IMR-90 (cell line): ENCODE measurements around the gene ZNF346. TPM values are rescaled to one million over a fixed set of nuclear protein-coding genes. Genes with fewer than 3 reads are reported as not detected.

Source experiments
- ATAC-seq: fragments of 200-7000 bp; cut with Tn5 transposase; 2 replicates; pipeline ENCODE4 v1.9.1; 2020; ENCODE audit warnings: low read depth, mild to moderate bottlenecking, moderate library complexity
- BruUV-seq: library from RNA; stranded (reverse); fragments of 400-500 nt; replicated peaks from 2 replicates; lab custom pipeline; 2021; lab: Mats Ljungman, UMichigan
- CTCF ChIA-PET: fragments of 300-600 bp; formaldehyde crosslinking; extraction: SDS; loops from one replicate; lab custom pipeline; 2021; ENCODE audit warnings: antibody characterized with exemption; lab: Yijun Ruan, JAX
- POLR2A ChIA-PET: fragments of 300-600 bp; sonication (Branson Sonifier 250); formaldehyde crosslinking; loops from one replicate; lab custom pipeline; 2022; ENCODE audit warnings: antibody characterized with exemption; ENCODE audit not compliant: unreplicated experiment; lab: Charles Lee
- DNase-seq: peaks from one replicate; pipeline ENCODE4 v3.0.0; 2013
- H2AFZ ChIP-seq: replicated peaks from 2 replicates; pipeline ENCODE3; 2013; ENCODE audit warnings: low read length, mild to moderate bottlenecking; ENCODE audit not compliant: poor library complexity
- H2AK5ac ChIP-seq: 2 replicates; pipeline ENCODE4 v1.6.1; 2013; ENCODE audit warnings: low read depth, low read length, inconsistent platforms
- H2AK9ac ChIP-seq: replicated peaks from 2 replicates; pipeline ENCODE3; 2013; ENCODE audit warnings: mild to moderate bottlenecking, low read depth, low read length, moderate library complexity; ENCODE audit not compliant: poor library complexity
- H2BK120ac ChIP-seq: 2 replicates; pipeline ENCODE4 v1.6.1; 2013; ENCODE audit warnings: low read depth, low read length, inconsistent platforms
- H2BK15ac ChIP-seq: 3 replicates; pipeline ENCODE4 v1.6.1; 2013; ENCODE audit warnings: low read depth, low read length, inconsistent platforms
- H2BK20ac ChIP-seq: 2 replicates; pipeline ENCODE4 v1.6.1; 2013; ENCODE audit warnings: low read depth, mild to moderate bottlenecking, inconsistent platforms, low read length, moderate library complexity
- H2BK5ac ChIP-seq: 2 replicates; pipeline ENCODE4 v1.6.1; 2013; ENCODE audit warnings: mild to moderate bottlenecking, low read depth, low read length, inconsistent platforms; ENCODE audit not compliant: poor library complexity, severe bottlenecking
- H3K14ac ChIP-seq: replicated peaks from 2 replicates; pipeline ENCODE4 v1.6.1; 2013; ENCODE audit warnings: low read depth, low read length, inconsistent platforms
- H3K18ac ChIP-seq: 2 replicates; pipeline ENCODE4 v1.6.1; 2013; ENCODE audit warnings: low read depth, low read length, control low read depth
- H3K23ac ChIP-seq: 2 replicates; pipeline ENCODE4 v1.6.1; 2013; ENCODE audit warnings: low read depth, low read length, inconsistent platforms
- H3K27ac ChIP-seq: 2 replicates; pipeline ENCODE4 v1.5.1; 2013; ENCODE audit warnings: mild to moderate bottlenecking, control low read depth, low read length; ENCODE audit not compliant: insufficient read depth
- H3K27me3 ChIP-seq: 2 replicates; pipeline ENCODE4 v1.6.1; 2013; ENCODE audit warnings: low read length; ENCODE audit not compliant: control insufficient read depth, insufficient read depth
- H3K36me3 ChIP-seq: 2 replicates; pipeline ENCODE4 v1.6.1; 2013; ENCODE audit warnings: low read length, mixed read lengths; ENCODE audit not compliant: control insufficient read depth, insufficient read depth
- H3K4ac ChIP-seq: 2 replicates; pipeline ENCODE4 v1.6.1; 2013; ENCODE audit warnings: low read depth, low read length, inconsistent platforms
- H3K4me1 ChIP-seq: 2 replicates; pipeline ENCODE4 v1.6.1; 2013; ENCODE audit warnings: low read length, mixed read lengths; ENCODE audit not compliant: control insufficient read depth, insufficient read depth
- H3K4me2 ChIP-seq: 2 replicates; pipeline ENCODE4 v1.6.1; 2013; ENCODE audit warnings: low read depth, mild to moderate bottlenecking, control low read depth, low read length, moderate library complexity
- H3K4me3 ChIP-seq: 2 replicates; pipeline ENCODE4 v1.5.1; 2013; ENCODE audit warnings: low read depth, mild to moderate bottlenecking, control low read depth, low read length, moderate library complexity; ENCODE audit not compliant: insufficient read depth
- H3K56ac ChIP-seq: 2 replicates; pipeline ENCODE4 v1.6.1; 2013; ENCODE audit warnings: low read length, inconsistent platforms; ENCODE audit not compliant: insufficient read depth; ENCODE audit errors: extremely low read depth
- H3K79me1 ChIP-seq, 2 experiments: 2 replicates each; pipeline ENCODE4 v1.6.1; 2013; ENCODE audit warnings: low read length in 2 of 2, inconsistent platforms in 1 of 2, low read depth in 1 of 2
- H3K9ac ChIP-seq: 2 replicates; pipeline ENCODE4 v1.6.1; 2013; ENCODE audit warnings: low read depth, low read length, control low read depth
- H3K9me1 ChIP-seq: 2 replicates; pipeline ENCODE4 v1.6.1; 2013; ENCODE audit warnings: low read length, inconsistent platforms; ENCODE audit not compliant: insufficient read depth
- H3K9me3 ChIP-seq: 2 replicates; pipeline ENCODE4 v1.6.1; 2013; ENCODE audit warnings: low read length; ENCODE audit not compliant: control insufficient read depth, insufficient read depth
- H4K20me1 ChIP-seq: 2 replicates; pipeline ENCODE4 v1.6.1; 2013; ENCODE audit warnings: low read length, inconsistent platforms; ENCODE audit not compliant: insufficient read depth
- H4K5ac ChIP-seq: 2 replicates; pipeline ENCODE4 v1.6.1; 2013; ENCODE audit warnings: mild to moderate bottlenecking, low read depth, low read length, control low read depth
- H4K8ac ChIP-seq, 2 experiments: 2 replicates each; pipeline ENCODE4 v1.6.1; 2013; ENCODE audit warnings: low read depth in 2 of 2, low read length in 2 of 2, control low read depth in 1 of 2, inconsistent platforms in 1 of 2
- H4K91ac ChIP-seq: 2 replicates; pipeline ENCODE4 v1.6.1; 2013; ENCODE audit warnings: low read depth, low read length, inconsistent platforms; ENCODE audit not compliant: insufficient read depth
- BHLHE40 ChIP-seq: fragments of 150-350 bp; IDR thresholded peaks from 2 replicates; pipeline ENCODE4 v1.6.1; 2016; ENCODE audit warnings: mild to moderate bottlenecking, low read depth, low read length
- CEBPB ChIP-seq: IDR thresholded peaks from 2 replicates; pipeline ENCODE4 v1.6.1; 2012; ENCODE audit warnings: low read depth, low read length, improper control_type of control experiment
- CHD1 ChIP-seq: IDR thresholded peaks from 2 replicates; pipeline ENCODE4 v1.6.1; 2012; ENCODE audit warnings: low read depth, low read length, improper control_type of control experiment
- FOS ChIP-seq: fragments of 150-350 bp; IDR thresholded peaks from 2 replicates; pipeline ENCODE4 v1.6.1; 2016; ENCODE audit warnings: low read depth, low read length
- MAFK ChIP-seq: IDR thresholded peaks from 2 replicates; pipeline ENCODE4 v1.6.1; 2012; ENCODE audit warnings: low read depth, low read length, improper control_type of control experiment
- MXI1 ChIP-seq: IDR thresholded peaks from 2 replicates; pipeline ENCODE4 v1.6.1; 2012; ENCODE audit warnings: low read depth, mild to moderate bottlenecking, low read length, moderate library complexity, borderline replicate concordance
- POLR2A ChIP-seq: IDR thresholded peaks from 2 replicates; pipeline ENCODE4 v1.6.1; 2012; ENCODE audit warnings: mild to moderate bottlenecking, low read depth, low read length
- RAD21 ChIP-seq: IDR thresholded peaks from 2 replicates; pipeline ENCODE4 v1.6.1; 2012; ENCODE audit warnings: low read length, improper control_type of control experiment
- RCOR1 ChIP-seq: IDR thresholded peaks from 2 replicates; pipeline ENCODE4 v1.6.1; 2012; ENCODE audit warnings: mild to moderate bottlenecking, low read length, improper control_type of control experiment; ENCODE audit not compliant: insufficient replicate concordance
- RFX5 ChIP-seq: IDR thresholded peaks from 2 replicates; pipeline ENCODE4 v1.8.0; 2012; ENCODE audit warnings: low read depth, mild to moderate bottlenecking, low read length, moderate library complexity
- WGBS, 2 experiments: methylation state at CpG; one replicate each; pipeline versions ENCODE4 v1.1.5 to v1.1.7; 2013; ENCODE audit warnings: missing lambda C conversion rate in 2 of 2; ENCODE audit not compliant: insufficient read length in 1 of 2; ENCODE audit errors: extremely low coverage in 2 of 2; 5-methylcytosine and 5-hydroxymethylcytosine counted together
- dilution Hi-C: fragments of 300-500 bp; cut with HindIII; formaldehyde crosslinking; loops from one replicate; pipeline ENCODE4 v1.14.3; 2018; ENCODE audit warnings: low sequenced_read_pairs; ENCODE audit not compliant: unreplicated experiment
- in situ Hi-C: fragments of 300-500 bp; cut with MboI; formaldehyde crosslinking; loops from 3 replicates; pipeline ENCODE4 v1.14.3; 2019; ENCODE audit warnings: low sequenced_read_pairs, inconsistent platforms, mixed read lengths
- intact Hi-C: fragments of 100-400 bp; cut with micrococcal nuclease; formaldehyde crosslinking; loops from 2 replicates; pipeline ENCODE4 v1.10.0; 2022
- polyA plus RNA-seq, 3 experiments: library from polyadenylated mRNA; depleted of rRNA; stranded (reverse); fragments of >200 nt; gene quantifications; 2 replicates each; pipeline ENCODE4 v1.2.3, GENCODE V29; 2012; ENCODE audit warnings: low replicate concordance in 1 of 3
- total RNA-seq: library from RNA; depleted of rRNA; stranded (reverse); fragments of >200 nt; gene quantifications from 2 replicates; pipeline ENCODE4 v1.2.3, GENCODE V29; 2012
- TF ChIP-seq, protein P1 (sequence below): fragments of 150-350 bp; IDR thresholded peaks from 2 replicates; pipeline ENCODE4 v1.6.1; 2016; ENCODE audit warnings: low read depth, mild to moderate bottlenecking, low read length, moderate library complexity, borderline replicate concordance
- TF ChIP-seq, protein P2 (sequence below): fragments of 150-350 bp; IDR thresholded peaks from 2 replicates; pipeline ENCODE4 v1.6.1; 2017; ENCODE audit warnings: mild to moderate bottlenecking, antibody characterized with exemption, low read length, low read depth

ZNF346 gene
- total and polyA plus RNA-seq, 2 of the 4 experiments (the other 2 are of a cell fraction): 15.1 to 17.0 TPM

DNA sequence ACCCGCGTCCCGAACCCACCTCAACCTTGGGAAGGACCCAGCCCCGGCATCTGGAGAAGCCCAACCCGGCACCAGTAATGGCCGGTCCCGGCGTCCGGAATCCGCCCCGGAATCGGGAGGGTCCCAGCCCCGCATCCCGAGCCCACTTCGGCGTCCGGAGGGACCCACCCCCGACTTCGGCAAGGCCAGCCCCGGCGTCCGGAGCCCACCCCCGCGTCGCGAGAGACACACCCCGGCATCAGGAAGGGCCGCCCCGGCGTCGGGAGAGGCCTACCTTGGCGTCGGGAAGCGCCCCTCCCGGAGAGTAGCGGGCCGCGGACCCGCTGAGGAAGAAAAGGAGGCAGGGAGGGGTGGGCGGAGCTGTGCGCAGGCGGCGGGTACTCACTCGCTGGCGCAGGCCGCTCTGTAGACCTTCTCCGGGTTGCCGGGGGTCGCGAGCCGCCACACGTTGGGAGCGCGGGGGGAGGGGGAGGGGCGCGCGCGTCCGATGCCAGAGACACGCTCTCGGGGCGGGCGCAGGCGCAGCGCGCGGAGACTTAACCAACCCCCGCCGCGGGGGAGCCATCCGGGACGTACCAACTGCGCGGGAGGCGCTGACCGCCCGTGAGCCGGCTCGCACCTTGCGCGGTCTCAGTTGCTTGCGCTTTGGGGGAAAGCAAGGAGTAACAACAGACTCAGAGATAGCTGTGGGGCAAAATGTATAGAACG lies 16.1 kb upstream of the ZNF346 start, which contains the start of gene UIMC1 (continued):
- TF ChIP-seq, protein P1, sequence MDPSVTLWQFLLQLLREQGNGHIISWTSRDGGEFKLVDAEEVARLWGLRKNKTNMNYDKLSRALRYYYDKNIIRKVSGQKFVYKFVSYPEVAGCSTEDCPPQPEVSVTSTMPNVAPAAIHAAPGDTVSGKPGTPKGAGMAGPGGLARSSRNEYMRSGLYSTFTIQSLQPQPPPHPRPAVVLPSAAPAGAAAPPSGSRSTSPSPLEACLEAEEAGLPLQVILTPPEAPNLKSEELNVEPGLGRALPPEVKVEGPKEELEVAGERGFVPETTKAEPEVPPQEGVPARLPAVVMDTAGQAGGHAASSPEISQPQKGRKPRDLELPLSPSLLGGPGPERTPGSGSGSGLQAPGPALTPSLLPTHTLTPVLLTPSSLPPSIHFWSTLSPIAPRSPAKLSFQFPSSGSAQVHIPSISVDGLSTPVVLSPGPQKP: no peak

DNA sequence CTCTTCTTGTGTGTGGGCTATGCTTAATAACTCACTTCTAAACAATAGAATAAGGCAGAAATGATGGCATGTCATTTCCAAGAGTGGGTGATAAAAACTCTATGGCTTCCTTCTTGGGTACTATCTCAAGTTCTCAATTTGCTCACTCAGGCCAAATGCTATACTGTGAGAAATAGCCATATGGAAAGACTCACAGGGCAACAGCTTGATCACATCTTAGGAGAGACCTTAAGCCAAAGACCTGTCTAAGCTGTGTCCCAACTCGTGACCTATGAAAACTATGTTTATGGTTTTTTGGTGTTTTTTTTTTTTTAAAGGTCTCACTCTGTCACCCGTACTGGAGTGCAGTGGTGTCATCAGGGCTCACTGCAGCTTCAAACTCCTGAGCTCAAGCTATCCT lies 13.8 kb upstream of the ZNF346 start:
- Histone ChIP-seq H4K8ac (no peak overlapping the region), H3K18ac (no peak overlapping the region), H3K14ac (no peak overlapping the region), H3K4ac (no peak overlapping the region), H4K5ac (no peak overlapping the region), H3K4me3 (no peak overlapping the region), H2BK20ac (no peak overlapping the region), H3K36me3 (no peaks in the 10 kb centered on the region), H3K4me1 (peaks cover 7% of the 10 kb centered on the region), H3K9ac (no peak overlapping the region), H2BK15ac (no peak overlapping the region), H2AK9ac (no peak overlapping the region), H2BK120ac (no peak overlapping the region), H2BK5ac (no peak overlapping the region), H3K23ac (no peak overlapping the region), H3K4me2 (no peak overlapping the region; the same call in 1 of the 2 replicates), H3K27ac (peak overlapping the region; percentile 18; the same call in 1 of the 2 replicates), H3K79me1 (peaks cover 0 to 27% of the 10 kb centered on the region in 2 experiments; a peak in 2 of 4 replicates), H3K9me1 (peaks cover 2% of the 10 kb centered on the region), H3K27me3 (no peaks in the 10 kb centered on the region), H3K9me3 (no peaks in the 10 kb centered on the region), H2AK5ac (no peak overlapping the region), H4K91ac (no peak overlapping the region), H2AFZ (no peak overlapping the region), H3K56ac (no peak overlapping the region), H4K20me1 (peaks cover 28% of the 10 kb centered on the region)
- TF ChIP-seq, protein P2, sequence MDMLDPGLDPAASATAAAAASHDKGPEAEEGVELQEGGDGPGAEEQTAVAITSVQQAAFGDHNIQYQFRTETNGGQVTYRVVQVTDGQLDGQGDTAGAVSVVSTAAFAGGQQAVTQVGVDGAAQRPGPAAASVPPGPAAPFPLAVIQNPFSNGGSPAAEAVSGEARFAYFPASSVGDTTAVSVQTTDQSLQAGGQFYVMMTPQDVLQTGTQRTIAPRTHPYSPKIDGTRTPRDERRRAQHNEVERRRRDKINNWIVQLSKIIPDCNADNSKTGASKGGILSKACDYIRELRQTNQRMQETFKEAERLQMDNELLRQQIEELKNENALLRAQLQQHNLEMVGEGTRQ: no peak
- TF ChIP-seq FOS: no peak
- no peak for TF ChIP-seq MXI1
- TF ChIP-seq BHLHE40: no peak
- no peak for TF ChIP-seq RAD21
- TF ChIP-seq CHD1: no peak
- TF ChIP-seq RCOR1: no peak
- TF ChIP-seq RFX5: no peak
- no peak for TF ChIP-seq POLR2A
- TF ChIP-seq, protein P1: no peak
- TF ChIP-seq MAFK: no peak
- TF ChIP-seq CEBPB: no peak
- dilution Hi-C loops (no loop called here), intact Hi-C loops (no loop called here), in situ Hi-C loops (no loop called here)
- ChIA-PET POLR2A (no interaction called here), CTCF (interaction anchor here (1.4 kb wide), 1 partner anchor 12 kb away, joined by 3 read pairs; no protein-coding TSS in a partner anchor)
- no CpG with 5 or more reads among the region's 2 CpGs for WGBS, 2 experiments
- DNase-seq (no peak), ATAC-seq (no peak)
- BruUV-seq: no TSS peak
